Endothelial cell of hepatic sinusoid (primary cell): Measurements from ENCODE around the gene DPYD.

Experiments used
- in situ Hi-C: cut with HindIII; loops from 2 replicates; pipeline ENCODE4 v1.10.0; 2017; ENCODE audit warnings: low sequenced_read_pairs

The DPYD gene

DNA sequence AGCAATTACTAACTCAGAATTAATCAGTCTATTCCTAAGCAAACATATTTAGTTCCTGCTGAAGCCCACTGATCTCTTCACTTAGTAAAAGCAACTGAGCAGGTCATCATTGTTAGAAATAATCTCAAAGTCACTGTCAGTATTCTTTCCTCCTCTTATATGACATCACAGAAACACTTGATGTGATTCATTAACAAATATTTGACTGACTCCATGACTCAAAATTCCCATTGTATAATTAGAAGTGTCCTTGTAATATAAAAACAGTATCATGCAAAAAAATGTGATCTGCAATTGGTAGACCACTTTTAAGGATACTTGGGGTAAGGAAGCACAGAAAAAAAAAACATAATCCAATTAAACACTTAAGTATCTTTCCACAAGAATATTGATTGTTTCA lies 194.4 kb downstream of the DPYD start:
- in situ Hi-C loops, result no loop called here

DNA sequence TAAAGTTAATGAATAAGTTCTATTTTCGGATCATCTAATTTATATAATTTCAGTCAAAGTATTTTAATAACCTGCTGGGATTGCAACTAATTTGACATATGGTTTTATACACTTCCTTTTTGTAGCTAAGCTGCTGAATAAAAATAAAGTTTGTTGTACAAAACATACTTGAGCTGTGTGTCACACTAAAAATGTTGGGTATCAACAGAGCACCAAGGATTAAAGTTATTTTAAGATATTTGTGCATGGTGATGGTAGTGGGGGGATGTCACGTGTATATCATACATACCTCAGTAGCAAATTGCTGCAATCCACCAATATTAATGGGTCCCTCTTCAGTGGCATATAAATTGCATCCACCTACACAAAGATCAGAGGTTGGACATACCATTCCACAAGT lies 199.6 kb downstream of the DPYD start:
- in situ Hi-C loops, result no loop called here

DNA sequence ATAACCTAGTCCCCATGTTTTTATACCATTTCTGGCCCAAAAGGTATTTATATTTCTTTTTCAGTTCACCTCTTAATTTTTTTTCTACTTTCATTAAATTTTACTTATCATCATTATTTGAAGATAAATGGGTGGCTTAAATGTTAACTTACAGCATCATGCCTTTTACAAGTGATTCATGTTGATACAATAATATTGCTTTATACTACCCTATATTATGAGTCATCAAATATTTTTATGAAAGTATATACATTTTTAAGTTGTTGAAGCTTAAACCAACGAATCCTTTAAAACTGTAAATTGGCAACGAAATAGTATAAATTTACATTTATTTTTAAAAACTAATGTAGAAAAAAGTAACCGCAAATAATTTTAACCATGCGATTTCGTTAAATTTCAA lies 207.9 kb downstream of the DPYD start:
- in situ Hi-C loops, result no loop called here

DNA sequence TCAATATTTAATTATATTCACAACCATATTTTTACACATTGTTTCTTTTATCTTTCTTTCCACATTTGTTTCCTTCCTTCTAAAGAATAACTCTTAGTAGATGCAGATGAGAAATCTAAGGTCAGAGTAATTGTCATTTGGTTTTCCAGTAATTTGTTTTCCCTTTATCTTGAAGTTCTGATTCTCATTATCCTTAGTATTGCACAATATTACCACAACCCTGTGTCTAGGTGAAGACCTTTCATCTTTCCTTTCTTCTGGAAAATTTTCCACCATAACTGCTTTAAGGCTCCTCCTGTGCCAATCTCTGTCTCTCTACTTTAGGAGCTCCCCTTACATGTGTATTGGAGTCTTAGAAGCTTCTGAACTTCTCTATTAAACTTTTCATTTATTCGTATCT lies 209.0 kb downstream of the DPYD start:
- in situ Hi-C loops, result no loop called here

DNA sequence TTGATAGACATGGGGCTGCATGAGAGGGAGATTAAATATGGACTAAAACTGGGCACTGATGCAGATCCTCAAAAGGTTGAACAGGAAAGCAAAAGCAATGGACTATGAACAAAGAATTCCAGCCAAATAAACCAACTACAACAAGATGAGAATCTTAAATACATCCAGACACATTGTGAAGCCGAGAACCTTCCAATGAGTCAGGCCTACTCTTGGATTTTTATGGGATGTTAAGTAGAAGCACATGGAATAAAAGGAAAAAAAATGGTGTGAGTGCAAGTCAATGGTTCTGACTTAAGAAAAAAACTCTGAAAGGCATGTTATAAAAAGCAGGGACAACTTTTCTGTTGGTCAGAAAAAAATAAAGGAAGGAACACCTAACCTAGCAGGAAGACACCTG lies 227.2 kb downstream of the DPYD start:
- in situ Hi-C loops, result no loop called here

DNA sequence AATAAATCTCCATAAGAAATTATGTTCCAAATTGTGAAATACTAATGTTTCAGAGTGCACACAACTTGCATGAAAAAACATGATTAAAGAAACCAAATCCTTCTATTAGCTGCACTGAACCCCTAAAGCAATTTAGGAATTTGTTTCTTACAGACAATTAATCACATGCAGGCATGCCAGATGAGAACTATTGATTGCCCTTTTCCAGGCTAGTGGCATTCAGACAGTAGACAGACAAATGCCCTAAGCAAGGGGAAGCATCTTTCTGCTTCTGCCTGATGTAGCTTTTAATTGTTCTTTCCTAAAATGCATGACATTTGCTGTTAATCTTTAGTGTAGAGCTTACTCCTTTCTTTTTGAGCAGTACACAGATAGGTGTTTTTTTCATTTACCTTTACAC lies 229.5 kb downstream of the DPYD start:
- in situ Hi-C loops, result no loop called here

DNA sequence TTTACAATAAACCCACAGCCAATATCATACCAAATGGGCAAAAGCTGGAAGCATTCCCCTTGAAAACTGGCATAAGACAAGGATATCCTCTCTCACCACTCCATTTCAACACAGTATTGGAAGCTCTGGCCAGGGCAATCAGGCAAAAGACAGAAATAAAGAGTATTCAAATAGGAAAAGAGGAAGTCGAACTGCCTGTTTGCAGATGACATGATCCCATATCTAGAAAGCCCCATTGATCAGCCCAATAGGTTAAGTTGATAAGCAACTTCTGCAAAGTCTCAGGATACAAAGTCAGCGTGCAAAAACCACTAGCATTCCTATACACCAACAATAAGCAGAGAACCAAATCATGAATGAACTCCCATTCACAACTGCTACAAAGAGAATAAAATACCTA lies 235.5 kb downstream of the DPYD start:
- in situ Hi-C loops, result no loop called here

DNA sequence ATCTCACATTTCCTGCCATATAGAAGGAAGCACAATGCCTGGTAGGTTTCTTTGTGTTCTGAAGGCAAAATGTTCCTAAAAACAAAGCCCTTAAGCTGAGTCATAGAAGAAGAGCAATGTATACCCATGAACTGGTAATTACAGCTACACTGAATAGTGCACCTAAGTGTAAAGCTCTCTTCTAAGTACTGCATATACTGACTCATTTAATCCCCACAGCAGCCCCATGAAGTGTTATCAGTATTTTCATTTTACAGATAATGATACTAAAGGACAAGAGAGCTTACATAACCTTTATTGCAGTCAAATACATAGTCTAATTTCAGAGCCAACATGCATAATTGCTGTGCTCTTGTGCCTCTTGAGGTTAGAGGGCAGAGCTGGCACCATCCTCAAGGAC lies 239.9 kb downstream of the DPYD start:
- in situ Hi-C loops, result no loop called here

DNA sequence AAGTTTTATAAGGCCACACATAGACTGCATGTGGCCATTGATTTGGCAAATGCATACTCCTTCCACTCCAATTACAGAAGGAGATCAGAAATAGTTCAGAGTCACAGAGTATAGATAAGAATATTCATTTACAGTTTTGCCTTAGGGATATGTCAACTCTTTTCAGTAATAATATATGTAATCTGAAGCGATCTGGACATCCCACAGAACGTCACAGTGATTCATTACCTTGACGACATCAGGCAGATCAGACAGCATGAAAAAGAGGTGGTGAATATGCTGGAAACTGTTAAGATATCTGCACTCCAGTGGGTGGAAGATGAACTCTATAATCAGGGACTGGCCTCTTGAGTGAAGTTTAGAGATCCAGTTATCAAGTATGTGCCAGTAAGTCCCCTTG lies 240.4 kb downstream of the DPYD start:
- in situ Hi-C loops, result no loop called here

DNA sequence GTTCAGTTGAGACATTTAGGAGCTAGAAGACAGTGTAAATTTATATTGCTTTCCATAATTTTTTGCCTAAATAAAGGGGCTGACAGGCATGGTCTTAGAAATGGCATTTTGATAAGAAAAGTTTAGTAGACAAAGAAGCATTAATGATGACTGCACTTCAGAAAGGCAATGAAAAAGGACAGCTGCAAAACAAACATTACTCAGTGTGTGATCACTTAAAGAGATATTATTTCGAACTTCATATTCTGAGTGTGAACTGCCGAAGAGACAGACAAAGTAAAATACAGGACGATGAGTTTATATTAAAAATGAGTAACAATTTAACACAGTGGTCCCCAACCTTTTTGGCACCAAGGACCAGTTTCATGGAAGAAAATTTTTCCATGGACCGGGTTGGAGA lies 243.1 kb downstream of the DPYD start:
- in situ Hi-C loops, result no loop called here

DNA sequence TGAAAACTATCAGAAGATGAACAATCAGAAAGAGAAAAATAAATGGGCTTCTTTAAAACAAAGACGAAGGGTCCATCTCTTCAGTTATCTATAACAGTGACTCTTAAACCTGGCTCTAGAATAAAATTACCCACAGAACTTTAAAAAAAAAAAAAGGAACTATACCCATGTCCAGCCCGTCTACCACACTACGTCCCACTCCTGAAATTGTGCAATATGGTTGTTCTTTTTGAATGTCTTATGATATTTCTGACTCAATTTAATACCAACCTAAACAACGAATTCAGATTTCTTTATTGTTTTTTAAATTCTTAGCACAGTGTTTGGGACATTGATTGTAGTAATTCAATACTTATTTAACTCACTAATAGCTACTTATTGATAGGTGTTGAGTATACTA lies 246.3 kb downstream of the DPYD start:
- in situ Hi-C loops, result no loop called here

DNA sequence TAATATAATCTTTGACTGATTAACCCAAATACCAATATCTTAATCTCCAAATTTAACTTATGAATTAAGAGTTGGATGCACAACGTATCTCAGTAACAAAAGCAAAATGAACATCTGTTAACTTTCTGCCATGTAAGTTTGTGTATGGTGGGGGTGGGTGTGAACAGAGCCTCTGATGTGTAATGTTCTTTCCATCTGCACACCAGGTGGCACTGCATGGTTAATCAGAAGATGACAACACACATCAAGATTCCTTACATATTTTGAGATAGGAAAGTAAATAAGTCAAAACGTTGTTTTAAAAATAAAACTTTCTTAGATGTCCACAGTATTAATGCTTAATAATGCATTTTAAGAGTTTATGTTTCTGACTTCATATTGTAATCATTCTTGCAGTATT lies 251.9 kb downstream of the DPYD start:
- in situ Hi-C loops, result no loop called here

DNA sequence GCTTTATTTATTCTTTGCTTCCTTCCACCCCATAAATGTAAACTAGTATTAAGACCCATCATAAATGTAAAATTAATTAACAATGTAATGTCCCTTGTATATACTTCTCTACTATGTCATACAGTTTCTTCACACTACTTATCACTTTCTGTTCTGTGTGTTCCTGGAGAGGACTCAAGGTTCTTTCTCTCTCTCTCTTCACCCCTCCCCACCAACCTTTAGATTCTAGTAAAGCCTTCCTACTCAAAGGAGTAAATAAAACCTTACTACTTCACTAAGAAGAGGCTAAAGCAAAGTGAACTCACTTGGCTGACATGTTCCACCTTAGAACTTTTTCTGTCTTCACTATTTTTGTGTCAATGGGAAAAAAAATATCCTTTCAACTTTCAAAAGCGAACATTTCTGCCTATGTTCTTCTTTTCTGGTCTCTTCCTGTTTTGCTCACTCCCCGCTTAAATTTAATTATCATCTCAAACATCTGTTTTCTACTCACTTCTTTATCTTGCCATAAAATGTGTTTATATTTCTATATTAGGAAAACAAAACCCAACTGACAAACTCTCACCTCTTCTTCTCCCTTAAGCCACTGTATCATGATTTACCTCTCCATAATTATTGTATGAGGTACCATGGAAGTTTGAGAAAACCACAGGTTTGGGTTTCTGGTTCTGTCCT lies 260.3 kb downstream of the DPYD start:
- in situ Hi-C loops, result no loop called here

DNA sequence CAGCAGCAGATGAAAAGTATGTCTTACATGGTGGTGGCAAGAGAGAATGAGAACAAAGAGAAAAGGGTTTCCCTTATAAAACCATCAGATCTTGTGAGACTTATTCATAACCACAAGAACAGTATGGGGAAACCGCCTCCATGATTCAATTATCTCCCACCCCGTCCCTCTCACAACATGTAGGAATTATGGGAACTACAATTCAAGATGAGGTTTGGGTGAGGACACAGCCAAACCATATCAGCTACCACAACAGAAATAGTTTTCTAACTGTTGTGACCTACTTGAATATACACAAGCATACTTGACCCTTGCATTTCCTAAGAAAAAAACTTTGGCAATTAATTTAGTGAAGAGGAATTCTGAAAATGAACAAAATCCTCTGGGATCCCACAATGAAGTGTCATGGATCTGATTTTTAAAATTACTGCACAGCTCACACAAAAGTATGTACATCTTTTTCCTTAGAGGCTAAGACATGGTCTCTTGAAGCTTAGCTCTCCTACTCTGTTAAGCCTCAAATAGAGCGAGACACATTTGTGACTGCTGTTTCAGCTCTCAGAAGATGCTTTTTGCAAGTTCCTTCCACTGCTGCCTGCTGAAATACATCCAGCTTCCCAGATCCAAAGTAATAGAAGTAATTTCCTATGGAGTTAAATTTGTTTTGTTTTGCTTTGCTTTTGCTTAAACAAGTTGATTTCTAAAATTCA lies 265.8 kb downstream of the DPYD start:
- in situ Hi-C loops, result no loop called here

DNA sequence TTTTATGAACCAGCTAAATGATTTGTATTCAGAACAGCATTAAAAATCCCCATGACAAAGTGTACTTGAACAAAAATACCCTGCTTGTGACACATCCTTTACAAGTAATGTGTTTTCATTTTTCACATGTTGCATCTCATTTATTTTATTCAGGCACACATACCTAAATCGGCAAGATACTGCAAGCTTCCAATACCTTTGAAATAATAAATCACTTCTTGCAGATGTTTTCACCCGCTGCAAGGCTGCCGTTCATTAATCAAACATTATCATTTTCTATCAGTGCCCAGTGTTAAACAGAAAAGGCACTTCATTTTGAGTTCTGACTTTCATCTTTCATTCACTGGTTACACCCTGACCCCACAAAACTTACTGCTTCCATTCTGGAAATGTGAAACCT lies 269.6 kb downstream of the DPYD start:
- in situ Hi-C loops, result no loop called here

DNA sequence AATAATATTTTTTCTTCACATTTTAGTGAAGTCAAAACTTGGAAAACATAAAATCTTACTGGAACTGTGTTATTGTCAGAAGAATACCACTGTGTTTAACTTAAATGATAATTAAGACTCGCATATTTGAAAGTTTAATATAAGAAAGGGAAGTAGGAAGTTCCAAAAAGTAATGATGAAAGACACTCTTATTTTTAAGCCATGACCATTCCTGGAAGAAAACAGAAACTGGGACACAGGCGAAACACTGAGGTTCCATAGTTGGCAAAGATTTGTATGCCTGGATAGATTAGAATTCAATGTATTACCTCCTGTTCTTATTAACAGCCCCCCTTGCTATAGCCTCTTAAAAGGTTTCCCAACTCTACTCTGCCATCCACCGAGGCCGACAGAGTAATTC lies 271.2 kb downstream of the DPYD start:
- in situ Hi-C loops, result no loop called here

DNA sequence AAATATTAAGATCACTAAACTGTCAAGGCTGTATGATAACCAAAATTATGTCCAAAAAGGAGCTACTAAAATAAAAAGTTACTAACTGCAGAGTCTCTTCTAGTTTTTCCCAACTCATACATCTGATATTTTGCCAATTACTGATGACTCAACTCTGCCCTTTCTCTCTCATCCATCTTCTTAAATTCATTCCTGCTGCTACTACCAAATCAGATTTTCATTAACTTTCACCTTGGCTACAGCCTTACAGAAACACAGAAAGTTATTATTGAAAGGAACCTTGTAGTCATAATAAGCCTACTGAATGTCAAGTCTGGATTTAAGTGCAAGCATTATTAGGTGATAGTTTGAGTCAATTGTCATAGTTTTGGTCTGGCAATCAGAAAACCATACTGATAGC lies 273.1 kb downstream of the DPYD start:
- in situ Hi-C loops, result no loop called here

DNA sequence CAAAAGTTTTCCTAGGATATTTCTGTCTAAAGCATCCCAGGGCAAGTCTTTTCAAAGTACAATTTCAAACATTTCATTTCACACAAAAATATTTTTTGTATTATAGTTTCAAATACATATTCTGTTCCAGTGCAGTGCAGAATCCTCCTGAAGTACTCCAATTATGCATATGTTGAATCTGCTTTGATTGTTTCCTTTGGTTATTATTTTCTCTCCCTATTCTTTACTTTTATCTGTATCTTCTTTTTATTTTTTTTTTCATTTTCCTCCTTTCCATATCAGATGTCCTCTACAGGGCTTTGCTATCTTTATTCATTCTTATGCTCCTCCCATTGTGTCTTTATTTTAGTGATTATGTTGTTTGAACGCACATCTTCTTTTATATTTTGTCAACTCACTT lies 274.8 kb downstream of the DPYD start:
- in situ Hi-C loops, result no loop called here

DNA sequence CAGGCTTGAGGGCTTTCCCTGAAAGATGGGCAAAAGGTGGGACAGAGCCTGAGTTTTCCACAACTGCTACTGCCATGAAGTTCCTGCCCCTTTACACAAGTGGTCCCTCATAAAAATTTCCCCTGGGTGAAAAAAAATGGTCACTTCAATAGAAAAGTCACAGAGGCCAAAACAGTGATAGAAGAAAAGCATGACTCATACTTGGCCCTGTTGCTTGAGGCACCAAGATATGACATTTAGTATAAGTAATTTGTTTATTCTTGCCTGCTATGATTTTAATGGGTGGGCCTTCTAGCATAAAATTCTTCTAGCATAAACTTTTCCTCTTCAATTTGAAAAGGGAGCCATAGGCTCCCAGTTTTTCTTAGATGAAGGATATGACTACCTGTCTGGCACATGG lies 280.2 kb downstream of the DPYD start:
- in situ Hi-C loops, result no loop called here

DNA sequence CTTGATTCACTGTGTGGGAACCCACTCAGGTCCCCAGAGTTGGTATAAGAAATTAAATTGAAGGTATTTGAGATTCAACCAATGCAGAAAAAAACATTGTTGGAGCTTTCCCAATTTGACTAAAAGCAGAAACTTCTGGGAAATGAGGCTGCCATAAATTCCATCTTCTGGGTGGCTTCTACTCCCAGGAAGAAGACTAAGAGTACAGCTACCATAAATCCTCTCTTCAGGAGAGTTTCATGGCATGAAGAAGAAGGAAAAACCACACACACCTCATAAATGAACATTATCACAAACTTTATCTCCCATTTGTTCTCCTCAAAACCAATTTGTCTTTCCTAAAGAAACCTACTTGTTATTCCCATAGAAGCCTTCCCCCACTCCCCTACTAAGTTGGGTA lies 283.9 kb downstream of the DPYD start:
- in situ Hi-C loops, result no loop called here

DNA sequence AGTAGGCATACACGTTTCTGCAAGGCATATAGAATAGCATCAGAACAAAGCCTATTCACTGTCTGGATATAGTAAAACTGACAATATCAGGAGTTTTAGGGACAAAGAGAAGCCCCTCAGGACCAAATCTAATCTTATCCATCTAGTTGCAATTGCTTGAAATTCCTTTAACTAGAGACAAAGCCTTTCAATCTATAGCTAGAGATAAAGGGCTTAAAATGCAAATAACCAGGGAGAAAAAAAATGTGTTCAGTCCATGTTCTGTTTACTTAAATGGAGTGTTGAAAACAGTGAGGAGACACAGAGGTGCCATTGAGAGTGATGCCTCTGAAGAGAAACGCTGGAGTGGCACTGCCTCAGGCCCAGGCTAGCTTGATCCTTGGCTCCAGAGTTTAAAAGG lies 286.1 kb downstream of the DPYD start:
- in situ Hi-C loops, result no loop called here

DNA sequence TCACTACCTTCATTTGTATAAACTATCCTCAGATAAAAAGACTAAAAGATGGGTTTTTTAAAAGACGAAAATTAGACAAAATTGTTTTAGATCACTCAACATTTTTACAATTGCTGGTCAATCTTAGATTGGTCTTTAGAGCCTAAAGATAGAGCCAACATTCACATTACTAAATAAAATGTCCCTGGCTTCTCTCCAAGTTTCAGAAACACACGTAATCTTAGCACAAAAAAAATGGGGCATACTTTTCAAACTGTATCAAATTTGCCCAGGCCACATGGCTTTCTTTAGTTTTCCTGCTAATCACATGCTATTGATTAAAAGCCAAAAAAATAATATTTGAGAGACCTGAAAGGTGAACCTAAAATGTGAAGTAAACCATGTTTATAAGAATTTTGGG lies 288.1 kb downstream of the DPYD start:
- in situ Hi-C loops, result no loop called here

DNA sequence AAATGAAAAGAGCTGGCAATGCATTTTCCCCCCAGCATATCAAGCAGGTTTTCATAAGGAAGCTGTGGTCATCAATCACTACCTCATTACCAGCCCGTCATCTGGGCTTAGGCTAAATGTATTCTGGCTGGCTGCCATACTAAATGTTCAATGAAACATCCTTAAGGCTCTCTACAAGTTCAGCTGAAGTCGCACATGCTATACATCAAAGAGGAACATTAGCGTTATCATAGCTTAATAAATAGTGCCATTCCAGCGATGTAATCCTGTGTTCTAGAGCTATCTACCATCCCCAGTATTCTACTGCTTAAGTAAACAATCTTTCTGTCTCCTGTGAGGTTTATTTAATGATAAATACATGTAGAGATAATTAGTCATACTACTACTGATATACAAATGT lies 288.8 kb downstream of the DPYD start:
- in situ Hi-C loops, result no loop called here
